ENCODE measurements around the gene C1QL4.
"Not testable (repeated sequence)": the region's sequence is repeated elsewhere in the genome, so short reads cannot be mapped to it uniquely, and the experiment has no call there.

DNA sequence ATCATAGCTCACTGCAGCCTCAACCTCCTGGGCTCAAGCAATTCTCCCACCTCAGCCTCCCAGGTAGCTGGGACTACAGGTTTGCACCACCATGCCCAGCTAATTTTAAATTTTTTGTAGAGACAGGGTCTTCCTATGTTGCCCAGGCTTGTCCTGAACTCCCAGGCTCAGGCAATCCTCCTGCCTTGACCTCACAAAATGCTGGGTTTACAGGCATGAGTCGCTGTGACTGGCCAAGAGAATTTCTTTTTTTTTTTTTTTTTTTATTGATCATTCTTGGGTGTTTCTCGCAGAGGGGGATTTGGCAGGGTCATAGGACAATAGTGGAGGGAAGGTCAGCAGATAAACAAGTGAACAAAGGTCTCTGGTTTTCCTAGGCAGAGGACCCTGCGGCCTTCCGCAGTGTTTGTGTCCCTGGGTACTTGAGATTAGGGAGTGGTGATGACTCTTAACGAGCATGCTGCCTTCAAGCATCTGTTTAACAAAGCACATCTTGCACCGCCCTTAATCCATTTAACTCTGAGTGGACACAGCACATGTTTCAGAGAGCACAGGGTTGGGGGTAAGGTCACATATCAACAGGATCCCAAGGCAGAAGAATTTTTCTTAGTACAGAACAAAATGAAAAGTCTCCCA, 54.1 kb downstream of the C1QL4 start:
- TF ChIP-seq, protein P1, sequence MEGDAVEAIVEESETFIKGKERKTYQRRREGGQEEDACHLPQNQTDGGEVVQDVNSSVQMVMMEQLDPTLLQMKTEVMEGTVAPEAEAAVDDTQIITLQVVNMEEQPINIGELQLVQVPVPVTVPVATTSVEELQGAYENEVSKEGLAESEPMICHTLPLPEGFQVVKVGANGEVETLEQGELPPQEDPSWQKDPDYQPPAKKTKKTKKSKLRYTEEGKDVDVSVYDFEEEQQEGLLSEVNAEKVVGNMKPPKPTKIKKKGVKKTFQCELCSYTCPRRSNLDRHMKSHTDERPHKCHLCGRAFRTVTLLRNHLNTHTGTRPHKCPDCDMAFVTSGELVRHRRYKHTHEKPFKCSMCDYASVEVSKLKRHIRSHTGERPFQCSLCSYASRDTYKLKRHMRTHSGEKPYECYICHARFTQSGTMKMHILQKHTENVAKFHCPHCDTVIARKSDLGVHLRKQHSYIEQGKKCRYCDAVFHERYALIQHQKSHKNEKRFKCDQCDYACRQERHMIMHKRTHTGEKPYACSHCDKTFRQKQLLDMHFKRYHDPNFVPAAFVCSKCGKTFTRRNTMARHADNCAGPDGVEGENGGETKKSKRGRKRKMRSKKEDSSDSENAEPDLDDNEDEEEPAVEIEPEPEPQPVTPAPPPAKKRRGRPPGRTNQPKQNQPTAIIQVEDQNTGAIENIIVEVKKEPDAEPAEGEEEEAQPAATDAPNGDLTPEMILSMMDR (IDR thresholded peaks at IDR 0.05): not testable (repeated sequence)
- TF ChIP-seq POLR2A (IDR thresholded peaks at IDR 0.05): not testable (repeated sequence)
